H9 (cell line): Measurements from ENCODE around the gene PTGR1. TPM values are rescaled to one million over a fixed set of nuclear protein-coding genes. Genes with fewer than 3 reads are reported as not detected.
A peak's percentile ranks its signal among the peaks of the same experiment; 100 is the strongest.

Experiments used
- DNase-seq: peaks from one replicate; pipeline ENCODE4 v3.0.0-alpha.2; 2017
- H2AFZ ChIP-seq: one replicate; pipeline ENCODE4 v1.6.1; 2013; ENCODE audit warnings: mild to moderate bottlenecking, low read length, control low read depth, moderate library complexity
- H2AK5ac ChIP-seq: 2 replicates; pipeline ENCODE4 v1.6.1; 2013; ENCODE audit warnings: low read length, control low read depth, mixed read lengths; ENCODE audit not compliant: insufficient read length
- H2BK120ac ChIP-seq: one replicate; pipeline ENCODE4 v1.6.1; 2013; ENCODE audit warnings: low read depth, mild to moderate bottlenecking, low read length, control low read depth, inconsistent platforms; ENCODE audit not compliant: poor library complexity, severe bottlenecking
- H2BK12ac ChIP-seq: 2 replicates; pipeline ENCODE4 v1.6.1; 2013; ENCODE audit warnings: low read length, control low read depth, mixed read lengths, low read depth; ENCODE audit not compliant: insufficient read length
- H2BK15ac ChIP-seq: 2 replicates; pipeline ENCODE4 v1.6.1; 2013; ENCODE audit warnings: low read depth, low read length, control low read depth
- H2BK20ac ChIP-seq: one replicate; pipeline ENCODE4 v1.6.1; 2013; ENCODE audit warnings: low read depth, mild to moderate bottlenecking, low read length, control low read depth, inconsistent platforms; ENCODE audit not compliant: poor library complexity, severe bottlenecking
- H2BK5ac ChIP-seq: 2 replicates; pipeline ENCODE4 v1.6.1; 2013; ENCODE audit warnings: low read length, control low read depth, mixed read lengths; ENCODE audit not compliant: insufficient read length
- H3K14ac ChIP-seq: 2 replicates; pipeline ENCODE4 v1.6.1; 2013; ENCODE audit warnings: low read length, control low read depth; ENCODE audit not compliant: insufficient read depth
- H3K18ac ChIP-seq: 2 replicates; pipeline ENCODE4 v1.6.1; 2013; ENCODE audit warnings: low read depth, mild to moderate bottlenecking, mixed read lengths, low read length, control low read depth; ENCODE audit not compliant: insufficient read length
- H3K23ac ChIP-seq: 2 replicates; pipeline ENCODE4 v1.6.1; 2013; ENCODE audit warnings: low read length, control low read depth, mixed read lengths, low read depth; ENCODE audit not compliant: insufficient read length
- H3K23me2 ChIP-seq: 2 replicates; pipeline ENCODE4 v1.6.1; 2013; ENCODE audit warnings: low read depth, mild to moderate bottlenecking, mixed read lengths, low read length, control low read depth; ENCODE audit not compliant: insufficient read length, poor library complexity, severe bottlenecking
- H3K27ac ChIP-seq: 2 replicates; pipeline ENCODE4 v1.5.1; 2013; ENCODE audit warnings: low read length, control low read depth, mixed read lengths, low read depth; ENCODE audit not compliant: insufficient read length
- H3K27me3 ChIP-seq: 2 replicates; pipeline ENCODE4 v1.6.1; 2013; ENCODE audit warnings: low read length, control low read depth, inconsistent platforms; ENCODE audit not compliant: insufficient read depth
- H3K4ac ChIP-seq: 2 replicates; pipeline ENCODE4 v1.6.1; 2013; ENCODE audit warnings: low read depth, mild to moderate bottlenecking, control low read depth, inconsistent platforms, low read length, moderate library complexity
- H3K4me1 ChIP-seq: 2 replicates; pipeline ENCODE4 v1.6.1; 2013; ENCODE audit warnings: low read length, control low read depth, inconsistent platforms; ENCODE audit not compliant: insufficient read depth
- H3K4me2 ChIP-seq: 2 replicates; pipeline ENCODE4 v1.6.1; 2013; ENCODE audit warnings: low read length, control low read depth, mixed read lengths; ENCODE audit not compliant: insufficient read length, insufficient read depth
- H3K56ac ChIP-seq: 2 replicates; pipeline ENCODE4 v1.6.1; 2013; ENCODE audit warnings: low read depth, mild to moderate bottlenecking, mixed read lengths, low read length, control low read depth; ENCODE audit not compliant: insufficient read length
- H3K79me1 ChIP-seq: 2 replicates; pipeline ENCODE4 v1.6.1; 2013; ENCODE audit warnings: low read depth, mild to moderate bottlenecking, moderate library complexity, low read length, control low read depth, inconsistent platforms; ENCODE audit not compliant: insufficient read depth, poor library complexity, severe bottlenecking
- H3K79me2 ChIP-seq: 2 replicates; pipeline ENCODE4 v1.6.1; 2013; ENCODE audit warnings: low read length, control low read depth, inconsistent platforms; ENCODE audit not compliant: insufficient read depth
- H3K9ac ChIP-seq: 2 replicates; pipeline ENCODE4 v1.6.1; 2013; ENCODE audit warnings: low read length, control low read depth, mixed read lengths; ENCODE audit not compliant: insufficient read length; ENCODE audit errors: extremely low read depth
- H3K9me3 ChIP-seq: one replicate; pipeline ENCODE4 v1.6.1; 2013; ENCODE audit warnings: low read depth, low read length, inconsistent platforms; ENCODE audit not compliant: control insufficient read depth
- H3T11ph ChIP-seq: one replicate; pipeline ENCODE4 v1.6.1; 2013; ENCODE audit warnings: mild to moderate bottlenecking, low read length, control low read depth, inconsistent platforms
- H4K20me1 ChIP-seq: one replicate; pipeline ENCODE4 v1.6.1; 2013; ENCODE audit not compliant: control insufficient read depth, insufficient read length, insufficient read depth
- H4K5ac ChIP-seq: 2 replicates; pipeline ENCODE4 v1.6.1; 2013; ENCODE audit warnings: low read depth, mild to moderate bottlenecking, mixed read lengths, low read length, control low read depth; ENCODE audit not compliant: insufficient read length
- H4K8ac ChIP-seq: replicated peaks from 2 replicates; pipeline ENCODE4 v1.6.1; 2013; ENCODE audit warnings: low read length, control low read depth, mixed read lengths, low read depth; ENCODE audit not compliant: insufficient read length
- H4K91ac ChIP-seq: 2 replicates; pipeline ENCODE4 v1.6.1; 2013; ENCODE audit warnings: low read depth, mild to moderate bottlenecking, moderate library complexity, mixed read lengths, low read length, control low read depth; ENCODE audit not compliant: insufficient read length
- H3K27ac Mint-ChIP-seq, 3 experiments: 2 replicates in 2 of 3; 3 replicates in 1 of 3; pipeline ENCODE4 v1.8.0; 2020 to 2021; ENCODE audit warnings: mixed read lengths in 3 of 3, mild to moderate bottlenecking in 1 of 3, moderate library complexity in 1 of 3
- H3K27me3 Mint-ChIP-seq: 2 replicates; pipeline ENCODE4 v1.8.0; 2021; ENCODE audit warnings: low read depth, mild to moderate bottlenecking, moderate library complexity, mixed read lengths
- H3K36me3 Mint-ChIP-seq, 3 experiments: 2 replicates in 2 of 3; 3 replicates in 1 of 3; pipeline ENCODE4 v1.8.0; 2020 to 2021; ENCODE audit warnings: low read depth in 3 of 3, mixed read lengths in 3 of 3; ENCODE audit not compliant: insufficient read depth in 1 of 3
- H3K4me1 Mint-ChIP-seq, 2 experiments: 2 replicates each; pipeline ENCODE4 v1.8.0; 2020; ENCODE audit warnings: mixed read lengths in 2 of 2
- H3K4me3 Mint-ChIP-seq, 2 experiments: 2 replicates in 1 of 2; 3 replicates in 1 of 2; pipeline ENCODE4 v1.8.0; 2020 to 2021; ENCODE audit warnings: mild to moderate bottlenecking in 2 of 2, mixed read lengths in 2 of 2, moderate library complexity in 1 of 2
- H3K9me3 Mint-ChIP-seq, 2 experiments: 2 replicates in 1 of 2; 3 replicates in 1 of 2; pipeline ENCODE4 v1.8.0; 2020; ENCODE audit warnings: mild to moderate bottlenecking in 2 of 2, mixed read lengths in 2 of 2, moderate library complexity in 1 of 2
- CTCF ChIP-seq: fragments of 200-600 bp; sonication (generic); conservative IDR thresholded peaks from 3 replicates; pipeline ENCODE4 v1.8.0; 2021; ENCODE audit warnings: antibody characterized with exemption, mild to moderate bottlenecking
- WGBS: extraction: QIAGEN DNeasy Blood & Tissue Kit; methylation state at CpG from one replicate; pipeline ENCODE4 v1.1.7; 2013; ENCODE audit warnings: missing lambda C conversion rate, low lambda C conversion rate, mixed read lengths; ENCODE audit not compliant: insufficient read length; ENCODE audit errors: extremely low coverage; 5-methylcytosine and 5-hydroxymethylcytosine counted together
- total RNA-seq: library from RNA; stranded (reverse); gene quantifications from 2 replicates; pipeline ENCODE4 v1.2.1, GENCODE V29; 2021

Gene PTGR1
- total RNA-seq, 1 experiment from 2014 or later = 45.2 TPM

- Histone ChIP-seq H3T11ph (no peak overlapping the region), H3K79me1 (no peaks in the 10 kb centered on the region), H2BK5ac (no peak overlapping the region), H3K9me3 (no peaks in the 10 kb centered on the region), H3K4ac (no peak overlapping the region), H4K8ac (no peak overlapping the region), H3K27ac (no peak overlapping the region), H3K23me2 (peaks cover 5% of the 10 kb centered on the region), H4K91ac (no peak overlapping the region), H2AFZ (peak overlapping the region; percentile 72), H2BK20ac (no peak overlapping the region), H2BK12ac (no peak overlapping the region), H3K27me3 (peaks cover 3% of the 10 kb centered on the region; the same call in 1 of the 2 replicates), H3K4me2 (peak overlapping the region; percentile 93), H2BK120ac (no peak overlapping the region), H4K5ac (no peak overlapping the region), H4K20me1 (no peaks in the 10 kb centered on the region), H3K14ac (no peak overlapping the region), H2AK5ac (no peak overlapping the region), H3K23ac (no peak overlapping the region), H3K18ac (no peak overlapping the region), H3K56ac (no peak overlapping the region), H3K79me2 (peaks cover 29% of the 10 kb centered on the region; the same call in 1 of the 2 replicates), H2BK15ac (no peak overlapping the region), H3K9ac (peak overlapping the region; percentile 50), H3K4me1 (no peaks in the 10 kb centered on the region; the same call in 1 of the 2 replicates)
- no peaks in the 10 kb centered on the region for H3K27me3 Mint-ChIP-seq
- TF ChIP-seq CTCF = no peak
- no peak for DNase-seq
- peak overlapping the region; percentile 93 to 97 (median 97) for H3K27ac Mint-ChIP-seq
- H3K9me3 Mint-ChIP-seq = no peaks in the 10 kb centered on the region; a peak in 1 of 5 replicates
- H3K36me3 Mint-ChIP-seq = peaks cover 0 to 6% (median 4%) of the 10 kb centered on the region in 3 experiments; a peak in 4 of 7 replicates
- H3K4me3 Mint-ChIP-seq = peak overlapping the region; percentile 95 to 99
- no CpG with 5 or more reads among the region's 14 CpGs for WGBS
- peaks cover 27 to 29% of the 10 kb centered on the region in 2 experiments for H3K4me1 Mint-ChIP-seq
Measured at GRCh38 chr9:111630964-111631213, 31.4 kb upstream of the PTGR1 start.
